Brain pericyte (primary cell): ENCODE measurements around the gene BPNT1.
"Not testable (repeated sequence)": the region's sequence is repeated elsewhere in the genome, so short reads cannot be mapped to it uniquely, and the experiment has no call there.

Experiments
- DNase-seq: peaks from one replicate; pipeline ENCODE4 v3.0.0-alpha.2; 2012; ENCODE audit warnings: low read depth, low spot score

The BPNT1 gene

GRCh38 chr1:220089650-220090556 lies at the start of gene BPNT1:
TSS of gene BPNT1 (minus strand) at chr1:220089788. CDS start at chr1:220079846, 9,942 bp downstream.
- DNase-seq = peak; percentile 86

GRCh38 chr1:220137019-220137786 lies 47.6 kb upstream of the BPNT1 start:
- DNase-seq = no peak

GRCh38 chr1:220135755-220136154 lies 46.2 kb upstream of the BPNT1 start:
- no peak for DNase-seq

- no peak for DNase-seq
These were observed 40.1 kb upstream of the BPNT1 start for GRCh38 chr1:220129479-220130210.

GRCh38 chr1:220127076-220127475 lies 37.5 kb upstream of the BPNT1 start:
- DNase-seq = no peak

- DNase-seq = no peak
These were observed 35.0 kb upstream of the BPNT1 start for GRCh38 chr1:220124542-220124941.

- no peak for DNase-seq
These were observed 34.3 kb upstream of the BPNT1 start for GRCh38 chr1:220123889-220124288.

- DNase-seq = no peak
These were observed 33.5 kb upstream of the BPNT1 start for GRCh38 chr1:220123066-220123465.

GRCh38 chr1:220121791-220122530 lies 32.4 kb upstream of the BPNT1 start:
- no peak for DNase-seq

GRCh38 chr1:220119043-220119512 lies 29.5 kb upstream of the BPNT1 start:
- no peak for DNase-seq

- no peak for DNase-seq
These were observed 23.6 kb upstream of the BPNT1 start for GRCh38 chr1:220113136-220113695.

- not testable (repeated sequence) for DNase-seq
These were observed 23.0 kb upstream of the BPNT1 start for GRCh38 chr1:220112600-220112999.

GRCh38 chr1:220110473-220110872 lies 20.9 kb upstream of the BPNT1 start:
- DNase-seq = not testable (repeated sequence)

GRCh38 chr1:220099826-220100225 lies 10.2 kb upstream of the BPNT1 start:
- DNase-seq = no peak

- peak; percentile 44 for DNase-seq
These were observed 4.7 kb upstream of the BPNT1 start, which contains the start of gene IARS2 for GRCh38 chr1:220094016-220094911. TSS of gene IARS2 (plus strand) at chr1:220094132. CDS start at chr1:220094217, 85 bp downstream.

GRCh38 chr1:220093361-220094015 lies 3.9 kb upstream of the BPNT1 start:
- peak; percentile 22 for DNase-seq

- DNase-seq = no peak
These were observed 3.1 kb upstream of the BPNT1 start for GRCh38 chr1:220092694-220093093.

GRCh38 chr1:220086261-220086686 lies 3.3 kb downstream of the BPNT1 start:
- not testable (repeated sequence) for DNase-seq

- DNase-seq = no peak
These were observed 5.1 kb downstream of the BPNT1 start for GRCh38 chr1:220084460-220084859.
